ENCODE results near the gene SH2B2.
A peak's percentile ranks its signal among the peaks of the same experiment; 100 is the strongest.
"Not testable (repeated sequence)": the region's sequence is repeated elsewhere in the genome, so short reads cannot be mapped to it uniquely, and the experiment has no call there.

The SH2B2 gene

GRCh38 chr7:102337420-102337819 lies 50.8 kb downstream of the SH2B2 start:
- DNase-seq = not testable (repeated sequence)

- DNase-seq = not testable (repeated sequence)
Observed at GRCh38 chr7:102340599-102341368, 54.1 kb downstream of the SH2B2 start.

- not testable (repeated sequence) for DNase-seq
Observed at GRCh38 chr7:102346983-102347382, 60.3 kb downstream of the SH2B2 start.

- not testable (repeated sequence) for DNase-seq
Observed at GRCh38 chr7:102356344-102356743, 69.7 kb downstream of the SH2B2 start, which contains the start of gene SPDYE6. SPDYE6 (minus strand) TSS chr7:102356444; CDS start chr7:102356023, 421 bp downstream.

- DNase-seq = peak; percentile 99
Observed at GRCh38 chr7:102363549-102364393, 77.1 kb downstream of the SH2B2 start.

GRCh38 chr7:102364394-102364886 lies 77.8 kb downstream of the SH2B2 start:
- DNase-seq = not testable (repeated sequence)

- not testable (repeated sequence) for DNase-seq
Observed at GRCh38 chr7:102365390-102365789, 78.7 kb downstream of the SH2B2 start.

GRCh38 chr7:102370038-102370437 lies 83.4 kb downstream of the SH2B2 start:
- not testable (repeated sequence) for DNase-seq
